HG02798 (cell line): ENCODE measurements around the gene OR6Q1.

Experiments
- ATAC-seq: cut with Tn5 transposase; IDR thresholded peaks from one replicate; pipeline ENCODE4 v1.9.1; 2021; ENCODE audit warnings: mild to moderate bottlenecking; ENCODE audit not compliant: unreplicated experiment, poor library complexity

The OR6Q1 gene

GRCh38 chr11:58055806-58056401 lies 25.2 kb downstream of the OR6Q1 start:
- ATAC-seq, result no peak

GRCh38 chr11:58057481-58057880 lies 26.7 kb downstream of the OR6Q1 start:
- no peak for ATAC-seq

- ATAC-seq, result no peak
These were observed 27.7 kb downstream of the OR6Q1 start for GRCh38 chr11:58058276-58059006.

GRCh38 chr11:58059007-58059350 lies 28.2 kb downstream of the OR6Q1 start:
- ATAC-seq, result no peak

- ATAC-seq, result no peak
These were observed 29.8 kb downstream of the OR6Q1 start for GRCh38 chr11:58060535-58060934.

- no peak for ATAC-seq
These were observed 30.4 kb downstream of the OR6Q1 start for GRCh38 chr11:58060939-58061672.

GRCh38 chr11:58061813-58062212 lies 31.1 kb downstream of the OR6Q1 start:
- no peak for ATAC-seq

- no peak for ATAC-seq
These were observed 36.9 kb downstream of the OR6Q1 start for GRCh38 chr11:58067685-58068084.

GRCh38 chr11:58068655-58069054 lies 37.9 kb downstream of the OR6Q1 start:
- ATAC-seq, result no peak

- no peak for ATAC-seq
These were observed 39.8 kb downstream of the OR6Q1 start for GRCh38 chr11:58070585-58070984.

- ATAC-seq, result no peak
These were observed 45.0 kb downstream of the OR6Q1 start for GRCh38 chr11:58075781-58076180.
